Thymus (tissue), 14 donors: ENCODE results near the gene PSMD10. TPM values are rescaled to one million over a fixed set of nuclear protein-coding genes. Genes with fewer than 3 reads are reported as not detected.

ENCODE experiments used
- DNase-seq, 9 donors: peaks; one replicate each; pipeline ENCODE4 v3.0.0-alpha.2; 2013; ENCODE audit warnings: low spot score in 9 of 9, low read depth in 6 of 9, missing footprints in 1 of 9
- H3K27ac ChIP-seq, 2 donors: one replicate each; pipeline ENCODE4 v1.5.1; 2013; ENCODE audit warnings: control low read depth in 1 of 2, low read depth in 1 of 2, low read length in 1 of 2, mild to moderate bottlenecking in 1 of 2, moderate library complexity in 1 of 2
- H3K27me3 ChIP-seq, 2 donors: one replicate each; pipeline ENCODE4 v1.5.1; 2013; ENCODE audit warnings: low read length in 1 of 2; ENCODE audit not compliant: control insufficient read depth in 2 of 2, insufficient read depth in 1 of 2
- H3K36me3 ChIP-seq, 2 donors: one replicate each; pipeline ENCODE4 v1.5.1; 2013; ENCODE audit warnings: low read length in 1 of 2, mild to moderate bottlenecking in 1 of 2, moderate library complexity in 1 of 2; ENCODE audit not compliant: control insufficient read depth in 2 of 2, insufficient read depth in 2 of 2
- H3K4me1 ChIP-seq, 2 donors: one replicate each; pipeline ENCODE4 v1.5.1; 2013; ENCODE audit warnings: low read length in 2 of 2; ENCODE audit not compliant: control insufficient read depth in 2 of 2, insufficient read depth in 2 of 2
- H3K4me3 ChIP-seq, 2 donors: one replicate each; pipeline ENCODE4 v1.5.1; 2013; ENCODE audit warnings: low read length in 2 of 2, control low read depth in 1 of 2, mild to moderate bottlenecking in 1 of 2
- H3K9me3 ChIP-seq, 2 donors: one replicate each; pipeline ENCODE4 v1.5.1; 2013; ENCODE audit warnings: low read length in 1 of 2, mild to moderate bottlenecking in 1 of 2; ENCODE audit not compliant: control insufficient read depth in 2 of 2, insufficient read depth in 1 of 2
- WGBS: extraction: QIAGEN DNeasy Blood & Tissue Kit; methylation state at CpG from one replicate; pipeline ENCODE4 v1.1.7; 2013; 5-methylcytosine and 5-hydroxymethylcytosine counted together
- long read RNA-seq, 10 donors: transcript quantifications; one replicate each; lab custom pipeline, GENCODE V29; 2026
- polyA plus RNA-seq: library from polyadenylated mRNA; stranded (reverse); fragments of 200-250 nt; gene quantifications from one replicate; pipeline ENCODE4 v1.2.3, GENCODE V29; 2013
- total RNA-seq: library from RNA; stranded (reverse); fragments of 120-200 nt; gene quantifications from one replicate; pipeline ENCODE4 v1.2.4, GENCODE V29; 2013
- donor health status: healthy.

Gene PSMD10
- 58.7 TPM for total RNA-seq
- polyA plus RNA-seq, result 55.1 TPM
- long read RNA-seq, donor 1, partial matches to known transcripts, result 0 of 4 reads
- long read RNA-seq, donor 1, other reads (novel, unspliced or antisense), result 0 of 4 reads
- long read RNA-seq, donor 2, transcript PSMD10-201 (5 exons, 1,546 nt), result major isoform, 60 of 65 reads
- long read RNA-seq, donor 2, transcript PSMD10-204 (5 exons, 768 nt), result minor isoform, 5 of 65 reads
- long read RNA-seq, donor 2, partial matches to known transcripts, result 0 of 65 reads
- long read RNA-seq, donor 2, other reads (novel, unspliced or antisense), result 0 of 65 reads
- long read RNA-seq, donor 3, transcript PSMD10-201 (5 exons, 1,546 nt), result major isoform, 61 of 74 reads
- long read RNA-seq, donor 3, partial matches to known transcripts, result 0 of 74 reads
- long read RNA-seq, donor 3, other reads (novel, unspliced or antisense), result 8 of 74 reads
- long read RNA-seq, donor 4, transcript PSMD10-201 (5 exons, 1,546 nt), result major isoform, 9 of 12 reads
- long read RNA-seq, donor 4, partial matches to known transcripts, result 0 of 12 reads
- long read RNA-seq, donor 4, other reads (novel, unspliced or antisense), result 0 of 12 reads
- long read RNA-seq, donor 5, transcript PSMD10-204 (5 exons, 768 nt), result minor isoform, 11 of 81 reads
- long read RNA-seq, donor 5, transcript PSMD10-201 (5 exons, 1,546 nt), result major isoform, 54 of 81 reads
- long read RNA-seq, donor 5, partial matches to known transcripts, result 16 of 81 reads
- long read RNA-seq, donor 5, other reads (novel, unspliced or antisense), result 0 of 81 reads
- long read RNA-seq, donor 6, transcript PSMD10-201 (5 exons, 1,546 nt), result major isoform, 40 of 44 reads
- long read RNA-seq, donor 6, partial matches to known transcripts, result 0 of 44 reads
- long read RNA-seq, donor 6, other reads (novel, unspliced or antisense), result 0 of 44 reads
- long read RNA-seq, donor 7, transcript PSMD10-201 (5 exons, 1,546 nt), result major isoform, 37 of 41 reads
- long read RNA-seq, donor 7, partial matches to known transcripts, result 0 of 41 reads
- long read RNA-seq, donor 7, other reads (novel, unspliced or antisense), result 0 of 41 reads
- long read RNA-seq, donor 8, transcript PSMD10-201 (5 exons, 1,546 nt), result major isoform, 13 of 14 reads
- long read RNA-seq, donor 8, partial matches to known transcripts, result 0 of 14 reads
- long read RNA-seq, donor 8, other reads (novel, unspliced or antisense), result 0 of 14 reads
- long read RNA-seq, donor 9, transcript PSMD10-201 (5 exons, 1,546 nt), result major isoform, 18 of 22 reads
- long read RNA-seq, donor 9, partial matches to known transcripts, result 0 of 22 reads
- long read RNA-seq, donor 9, other reads (novel, unspliced or antisense), result 0 of 22 reads
- long read RNA-seq, donor 10, transcript PSMD10-201 (5 exons, 1,546 nt), result major isoform, 27 of 30 reads
- long read RNA-seq, donor 10, partial matches to known transcripts, result 0 of 30 reads
- long read RNA-seq, donor 10, other reads (novel, unspliced or antisense), result 0 of 30 reads

- H3K9me3 ChIP-seq, result no peaks in the 10 kb centered on the region
- peak; percentile 74 to 96 (median 88) for DNase-seq
- peaks cover 0 to 2% of the 10 kb centered on the region in 2 donors for H3K27me3 ChIP-seq
- WGBS, result under 1% methylated on average over 47 of the region's 47 CpGs
- peak within 1 kb of the TSS; percentile 94 to 95 for H3K27ac ChIP-seq
- H3K36me3 ChIP-seq, result peaks cover 0 to 3% of the 10 kb centered on the region in 2 donors
- H3K4me3 ChIP-seq, result peak within 1 kb of the TSS; percentile 65 to 79
- peaks cover 0 to 3% of the 10 kb centered on the region in 2 donors for H3K4me1 ChIP-seq
Measured at GRCh38 chrX:108091264-108091877, at the start of gene PSMD10, which contains the start of gene ATG4A. Gene PSMD10, minus strand, starts transcription at chrX:108091542. Its CDS starts 22 bp downstream, at chrX:108091520. Gene ATG4A, plus strand, starts transcription at chrX:108091778. Its CDS starts 49 bp downstream, at chrX:108091827.

GRCh38 chrX:108138814-108139702 is 47.7 kb upstream of the PSMD10 start:
- Histone ChIP-seq H3K27me3 (no peaks in the 10 kb centered on the region), H3K27ac (no peak overlapping the region), H3K36me3 (peaks cover 12 to 31% of the 10 kb centered on the region in 2 donors), H3K9me3 (no peaks in the 10 kb centered on the region), H3K4me1 (no peaks in the 10 kb centered on the region), H3K4me3 (no peak overlapping the region)
- DNase-seq, result peak in 1 of 9 donors; percentile 10
- 92% methylated on average over 7 of the region's 7 CpGs for WGBS

DNA sequence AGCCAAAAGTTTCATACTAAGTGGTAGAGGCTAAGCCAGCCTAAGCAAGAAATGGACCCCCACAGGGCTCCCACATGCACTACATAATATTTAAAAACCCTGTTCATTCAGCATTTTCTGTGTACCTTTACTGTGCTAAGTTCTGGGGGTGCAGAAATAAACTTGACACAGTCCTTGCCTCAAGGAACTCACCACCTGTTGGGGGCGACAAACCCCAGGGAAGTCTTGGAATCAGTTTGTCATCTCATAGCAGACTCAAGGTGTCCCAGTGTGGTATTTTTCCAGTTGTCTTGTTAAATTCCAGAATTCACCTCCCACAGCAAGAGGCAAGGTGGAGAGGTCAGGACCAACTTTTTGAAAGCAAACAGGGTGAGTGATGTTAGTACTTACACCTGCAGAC is 43.4 kb upstream of the PSMD10 start:
- Histone ChIP-seq H3K27me3 (no peaks in the 10 kb centered on the region), H3K27ac (no peak overlapping the region), H3K4me3 (no peak overlapping the region), H3K9me3 (no peaks in the 10 kb centered on the region), H3K36me3 (peaks cover 10 to 28% of the 10 kb centered on the region in 2 donors), H3K4me1 (no peaks in the 10 kb centered on the region)
- no peak for DNase-seq
- 100% methylated on average over 1 of the region's 1 CpG for WGBS

DNA sequence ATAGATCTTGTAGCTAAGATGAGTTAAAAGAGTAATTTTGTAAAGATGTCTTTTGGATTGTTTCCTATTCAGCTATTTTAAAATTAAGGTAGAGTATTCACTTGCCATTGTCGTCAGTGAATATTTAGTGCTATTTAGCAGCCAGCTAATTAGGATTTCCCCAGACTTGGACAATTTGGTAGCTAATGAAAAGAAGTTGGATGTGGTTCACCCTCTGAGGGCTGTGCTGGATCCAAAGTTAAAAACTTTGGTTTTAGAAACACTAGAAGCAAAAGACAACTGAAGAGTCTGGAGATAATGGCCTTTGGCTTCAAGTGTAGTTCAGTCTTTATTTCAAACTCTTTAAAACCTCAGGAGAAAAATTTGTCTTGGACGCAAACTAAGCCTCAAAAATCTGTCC is 41.5 kb upstream of the PSMD10 start:
- WGBS, result 97% methylated on average over 2 of the region's 2 CpGs

GRCh38 chrX:108132034-108132433 is 40.7 kb upstream of the PSMD10 start:
- WGBS, result 99% methylated on average over 8 of the region's 8 CpGs
- no peak overlapping the region for H3K27ac ChIP-seq
- H3K4me3 ChIP-seq, result no peak overlapping the region
- H3K27me3 ChIP-seq, result no peaks in the 10 kb centered on the region
- H3K36me3 ChIP-seq, result peaks cover 5 to 7% of the 10 kb centered on the region in 2 donors
- no peaks in the 10 kb centered on the region for H3K4me1 ChIP-seq
- no peak for DNase-seq
- no peaks in the 10 kb centered on the region for H3K9me3 ChIP-seq

More for the DNA sequence above, 41.5 kb upstream of the PSMD10 start:
- Histone ChIP-seq H3K4me3 (no peak overlapping the region), H3K9me3 (no peaks in the 10 kb centered on the region), H3K4me1 (no peaks in the 10 kb centered on the region), H3K27ac (no peak overlapping the region), H3K36me3 (peaks cover 5 to 10% of the 10 kb centered on the region in 2 donors), H3K27me3 (no peaks in the 10 kb centered on the region)
- DNase-seq, result no peak

- no peaks in the 10 kb centered on the region for H3K27me3 ChIP-seq
- WGBS, result 70% methylated on average over 2 of the region's 2 CpGs
- DNase-seq, result no peak
- H3K36me3 ChIP-seq, result peaks cover 5 to 7% of the 10 kb centered on the region in 2 donors
- no peak overlapping the region for H3K27ac ChIP-seq
- H3K9me3 ChIP-seq, result no peaks in the 10 kb centered on the region
- H3K4me1 ChIP-seq, result no peaks in the 10 kb centered on the region
- no peak overlapping the region for H3K4me3 ChIP-seq
Measured at GRCh38 chrX:108131471-108131870, 40.1 kb upstream of the PSMD10 start.

DNA sequence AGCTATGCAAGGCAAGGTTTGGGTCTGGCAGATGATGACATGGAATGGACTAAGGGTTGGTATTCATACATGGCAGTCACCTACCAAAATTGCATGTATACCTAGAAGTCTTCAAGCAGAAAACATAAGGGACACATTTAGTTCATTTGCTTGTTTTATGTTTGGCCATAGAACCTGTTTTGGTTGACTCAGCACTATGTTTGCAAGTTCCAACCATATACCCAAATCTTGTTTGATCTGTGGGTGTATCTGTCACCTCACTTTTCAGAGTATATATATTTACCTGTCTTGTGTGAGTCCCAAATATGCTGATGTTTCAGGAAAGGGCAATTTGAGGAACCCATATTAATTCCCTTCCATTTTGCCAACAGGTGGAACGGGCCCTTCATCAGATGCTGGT is 39.5 kb upstream of the PSMD10 start:
- Histone ChIP-seq H3K36me3 (peaks cover 5 to 7% of the 10 kb centered on the region in 2 donors), H3K4me1 (no peaks in the 10 kb centered on the region), H3K9me3 (no peaks in the 10 kb centered on the region), H3K27ac (no peak overlapping the region), H3K4me3 (no peak overlapping the region), H3K27me3 (no peaks in the 10 kb centered on the region)
- no peak for DNase-seq
- WGBS, result 97% methylated on average over 1 of the region's 1 CpG
